Type B pancreatic cell (in vitro differentiated cells): Measurements from ENCODE around the gene KRT1. TPM values are rescaled to one million over a fixed set of nuclear protein-coding genes. Genes with fewer than 3 reads are reported as not detected.

ENCODE experiments used
- DNase-seq: peaks from one replicate; pipeline ENCODE4 v3.0.0; 2021; ENCODE audit warnings: mixed read lengths; ENCODE audit not compliant: unreplicated experiment; ENCODE audit errors: extremely low spot score
- H3K27ac Mint-ChIP-seq: 2 replicates; pipeline ENCODE4 v1.8.0; 2021; ENCODE audit warnings: mild to moderate bottlenecking, mixed read lengths
- H3K27me3 Mint-ChIP-seq: 2 replicates; pipeline ENCODE4 v1.8.0; 2021; ENCODE audit warnings: mixed read lengths
- H3K36me3 Mint-ChIP-seq: 2 replicates; pipeline ENCODE4 v1.8.0; 2021; ENCODE audit warnings: mixed read lengths
- H3K4me1 Mint-ChIP-seq: one replicate; pipeline ENCODE4 v1.8.0; 2021; ENCODE audit warnings: mixed read lengths; ENCODE audit not compliant: unreplicated experiment
- H3K4me3 Mint-ChIP-seq: 2 replicates; pipeline ENCODE4 v1.8.0; 2021; ENCODE audit warnings: mild to moderate bottlenecking, mixed read lengths
- H3K9me3 Mint-ChIP-seq: 2 replicates; pipeline ENCODE4 v1.8.0; 2021; ENCODE audit warnings: mixed read lengths
- total RNA-seq: library from RNA; stranded (reverse); gene quantifications from 2 replicates; pipeline ENCODE4 v1.2.1, GENCODE V29; 2021; ENCODE audit warnings: low replicate concordance
- TF ChIP-seq, protein P1 (sequence below): fragments of 200-600 bp; sonication (generic); conservative IDR thresholded peaks from 2 replicates; pipeline ENCODE4 v1.5.0; 2021; ENCODE audit warnings: antibody characterized with exemption, mild to moderate bottlenecking

The KRT1 gene
- total RNA-seq, 1 donor from 2014 or later = 269 TPM

DNA sequence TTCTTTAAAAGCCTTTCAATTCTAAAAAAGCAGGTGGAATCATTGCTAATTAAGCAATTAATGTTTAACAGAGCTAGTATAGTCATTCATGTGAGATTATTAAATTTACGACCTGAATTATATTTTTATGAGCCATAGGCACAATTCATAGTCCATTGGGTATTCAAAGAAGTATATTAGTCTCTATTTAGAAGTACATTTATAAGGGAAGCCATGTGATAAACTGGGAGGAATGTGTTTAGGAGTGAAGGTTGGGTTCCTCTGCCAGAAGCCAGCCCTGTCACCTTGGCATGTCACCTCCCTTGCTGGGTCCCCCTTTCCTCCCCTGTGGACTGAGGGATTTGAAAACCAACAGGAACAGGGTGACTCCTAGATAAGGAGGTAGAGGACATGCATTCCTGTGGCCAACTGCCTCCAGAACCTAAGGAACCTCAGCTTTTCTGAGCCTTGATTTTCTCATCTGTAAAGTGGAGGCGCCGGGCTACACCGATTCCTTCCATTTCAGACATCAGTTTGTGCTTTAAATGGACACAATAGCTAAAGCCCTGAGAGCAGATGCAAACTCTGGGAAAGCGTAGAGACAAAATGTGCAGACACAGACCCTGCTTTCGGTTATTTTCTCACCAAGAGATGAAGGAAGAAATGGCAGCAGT is 22.8 kb downstream of the KRT1 start:
- no peaks in the 10 kb centered on the region for H3K36me3 Mint-ChIP-seq
- H3K4me1 Mint-ChIP-seq = peaks cover 4% of the 10 kb centered on the region
- no peak overlapping the region for H3K4me3 Mint-ChIP-seq
- no peak for DNase-seq
- TF ChIP-seq, protein P1, sequence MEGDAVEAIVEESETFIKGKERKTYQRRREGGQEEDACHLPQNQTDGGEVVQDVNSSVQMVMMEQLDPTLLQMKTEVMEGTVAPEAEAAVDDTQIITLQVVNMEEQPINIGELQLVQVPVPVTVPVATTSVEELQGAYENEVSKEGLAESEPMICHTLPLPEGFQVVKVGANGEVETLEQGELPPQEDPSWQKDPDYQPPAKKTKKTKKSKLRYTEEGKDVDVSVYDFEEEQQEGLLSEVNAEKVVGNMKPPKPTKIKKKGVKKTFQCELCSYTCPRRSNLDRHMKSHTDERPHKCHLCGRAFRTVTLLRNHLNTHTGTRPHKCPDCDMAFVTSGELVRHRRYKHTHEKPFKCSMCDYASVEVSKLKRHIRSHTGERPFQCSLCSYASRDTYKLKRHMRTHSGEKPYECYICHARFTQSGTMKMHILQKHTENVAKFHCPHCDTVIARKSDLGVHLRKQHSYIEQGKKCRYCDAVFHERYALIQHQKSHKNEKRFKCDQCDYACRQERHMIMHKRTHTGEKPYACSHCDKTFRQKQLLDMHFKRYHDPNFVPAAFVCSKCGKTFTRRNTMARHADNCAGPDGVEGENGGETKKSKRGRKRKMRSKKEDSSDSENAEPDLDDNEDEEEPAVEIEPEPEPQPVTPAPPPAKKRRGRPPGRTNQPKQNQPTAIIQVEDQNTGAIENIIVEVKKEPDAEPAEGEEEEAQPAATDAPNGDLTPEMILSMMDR = no peak
- H3K27me3 Mint-ChIP-seq = peaks cover 49% of the 10 kb centered on the region
- no peaks in the 10 kb centered on the region for H3K9me3 Mint-ChIP-seq
- no peak overlapping the region for H3K27ac Mint-ChIP-seq

DNA sequence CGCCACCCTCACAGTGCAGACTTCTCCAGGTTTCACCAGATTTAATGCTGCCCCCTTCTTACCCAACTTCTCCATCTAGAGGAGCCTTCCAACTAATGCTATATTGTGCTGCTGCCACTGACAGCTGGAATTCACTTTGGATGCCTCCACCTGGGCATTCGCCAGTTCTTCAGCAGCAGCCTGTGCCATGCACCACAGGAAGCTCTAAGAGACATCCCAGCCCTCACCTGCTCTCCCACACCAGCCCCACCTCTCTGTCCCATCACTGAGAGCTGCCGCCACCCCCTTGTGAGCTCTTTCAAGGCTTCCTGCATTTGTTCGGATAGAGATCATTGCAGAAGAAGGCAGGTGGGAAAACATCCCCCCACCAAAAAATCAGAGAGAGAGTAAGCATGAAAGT is 23.6 kb downstream of the KRT1 start:
- no peak for DNase-seq
- TF ChIP-seq, protein P1 = no peak
- Mint-ChIP-seq H3K4me3 (no peak overlapping the region), H3K27me3 (peaks cover 49% of the 10 kb centered on the region), H3K36me3 (no peaks in the 10 kb centered on the region), H3K27ac (peak overlapping the region; percentile 57), H3K9me3 (no peaks in the 10 kb centered on the region), H3K4me1 (peaks cover 4% of the 10 kb centered on the region)

DNA sequence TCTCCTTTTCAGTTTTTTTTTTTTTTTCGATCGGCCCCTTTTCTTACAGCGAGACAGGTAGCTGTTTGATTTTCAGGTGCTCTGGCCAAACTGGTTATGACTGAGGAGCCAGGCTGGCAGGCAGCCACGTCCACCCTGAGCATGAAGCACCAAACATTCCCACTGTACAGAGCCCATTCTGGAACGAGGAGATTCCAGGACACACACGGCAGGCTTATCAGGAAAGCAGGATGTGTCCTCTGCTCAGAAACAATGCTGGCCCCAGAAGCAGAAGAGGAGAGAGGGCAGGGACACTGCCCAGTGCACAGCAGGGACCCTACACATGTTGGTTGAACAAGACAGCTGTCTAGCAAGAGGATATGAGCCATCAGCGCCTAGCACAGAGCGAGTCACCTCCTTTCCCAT is 24.5 kb downstream of the KRT1 start:
- Mint-ChIP-seq H3K27ac (no peak overlapping the region), H3K36me3 (no peaks in the 10 kb centered on the region), H3K4me3 (no peak overlapping the region), H3K4me1 (peaks cover 4% of the 10 kb centered on the region), H3K9me3 (no peaks in the 10 kb centered on the region), H3K27me3 (peaks cover 49% of the 10 kb centered on the region)
- TF ChIP-seq, protein P1 = no peak
- no peak for DNase-seq

DNA sequence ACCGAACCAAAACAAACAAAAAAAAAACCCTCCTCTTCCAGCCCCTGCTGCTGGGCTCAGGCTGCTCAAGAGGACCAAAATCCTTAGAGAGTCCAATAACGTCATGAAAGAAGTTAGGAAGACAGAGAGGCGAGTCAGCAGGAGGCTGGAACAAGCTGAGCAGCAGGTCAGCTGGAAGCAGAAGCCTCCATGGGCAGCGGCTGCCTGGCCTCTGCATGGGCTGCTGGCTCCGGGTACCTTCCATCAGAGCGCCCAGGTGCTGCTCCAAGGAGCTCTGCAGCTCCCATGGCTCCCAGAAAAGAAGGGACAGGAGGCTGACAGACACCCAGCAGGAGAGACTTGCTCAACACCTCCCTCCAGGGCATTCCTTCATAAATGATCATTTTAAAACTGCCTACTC is 25.0 kb downstream of the KRT1 start:
- H3K27me3 Mint-ChIP-seq = peaks cover 49% of the 10 kb centered on the region
- DNase-seq = no peak
- TF ChIP-seq, protein P1 = no peak
- H3K27ac Mint-ChIP-seq = no peak overlapping the region
- H3K4me3 Mint-ChIP-seq = no peak overlapping the region
- no peaks in the 10 kb centered on the region for H3K36me3 Mint-ChIP-seq
- no peaks in the 10 kb centered on the region for H3K9me3 Mint-ChIP-seq
- H3K4me1 Mint-ChIP-seq = peaks cover 4% of the 10 kb centered on the region

DNA sequence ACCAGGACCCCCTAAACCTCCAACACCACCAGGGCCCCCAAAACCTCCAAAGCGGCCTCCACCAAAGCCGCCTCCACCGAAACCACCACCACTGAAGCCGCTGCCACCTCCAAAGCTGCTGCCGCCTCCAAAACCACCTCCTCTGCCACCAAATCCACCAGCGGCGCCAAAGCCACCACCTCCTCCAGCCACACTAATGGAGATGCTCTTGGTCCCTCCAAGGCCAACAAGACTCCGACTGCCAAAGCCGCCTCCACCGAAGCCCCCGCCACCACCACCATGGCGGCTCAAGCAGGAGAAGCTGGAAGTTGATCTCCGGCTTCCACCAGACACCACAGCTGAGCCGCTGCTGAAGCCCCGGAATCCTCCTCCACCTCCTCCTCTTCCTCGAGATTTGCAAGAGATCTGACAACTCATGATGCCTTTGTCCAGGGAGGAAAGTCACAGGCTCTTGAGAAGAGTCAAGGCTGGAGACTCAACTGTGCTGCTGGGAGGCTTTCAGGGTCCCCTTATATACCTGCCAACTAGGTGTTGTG is 28.4 kb downstream of the KRT1 start, which contains the start of gene KRT2:
Gene KRT2, minus strand, starts transcription at position 486 of the 536 bp plus-strand sequence. Its CDS starts 69 bp downstream, at position 417.
- no peak within 1 kb of the TSS for H3K27ac Mint-ChIP-seq
- no peak for DNase-seq
- H3K4me3 Mint-ChIP-seq = no peak within 1 kb of the TSS
- H3K4me1 Mint-ChIP-seq = peaks cover 4% of the 10 kb centered on the region
- H3K27me3 Mint-ChIP-seq = peaks cover 45% of the 10 kb centered on the region
- H3K9me3 Mint-ChIP-seq = no peaks in the 10 kb centered on the region
- TF ChIP-seq, protein P1 = no peak
- no peaks in the 10 kb centered on the region for H3K36me3 Mint-ChIP-seq
